GM23338 (cell line): ENCODE data around the gene UCHL1.

Source experiments
- CREB1 ChIP-seq: fragments of 250-450 bp; sonication (Bioruptor Pico); IDR thresholded peaks from 2 replicates; pipeline ENCODE4 v1.5.0; 2020; ENCODE audit warnings: low read depth, mild to moderate bottlenecking, moderate library complexity
- EZH2 ChIP-seq: fragments of 200-600 bp; sonication (generic); IDR thresholded peaks from one replicate; pipeline ENCODE4 v1.8.0; 2017; ENCODE audit warnings: antibody characterized with exemption, mild to moderate bottlenecking, low read depth; ENCODE audit not compliant: unreplicated experiment
- POLR2AphosphoS5 ChIP-seq: IDR thresholded peaks from 2 replicates; pipeline ENCODE4 v1.6.1; 2016; ENCODE audit warnings: antibody characterized with exemption, low read depth
- TF ChIP-seq, protein P1 (sequence below), 2 experiments: fragments of 200-600 bp in 1 of 2; sonication (generic) in 1 of 2; conservative IDR thresholded peaks; 2 replicates each; pipeline versions ENCODE4 v1.5.1 to v1.6.1; 2016 to 2017; ENCODE audit warnings: antibody characterized with exemption in 2 of 2, low read depth in 2 of 2, mild to moderate bottlenecking in 2 of 2, moderate library complexity in 1 of 2
- TF ChIP-seq, protein P2 (sequence below): IDR thresholded peaks from one replicate; pipeline ENCODE4 v1.6.1; 2018; ENCODE audit warnings: antibody characterized with exemption; ENCODE audit not compliant: unreplicated experiment
- TF ChIP-seq, protein P3 (sequence below): fragments of 250-450 bp; sonication (Bioruptor Pico); IDR thresholded peaks from 2 replicates; pipeline ENCODE4 v1.5.0; 2020; ENCODE audit warnings: mild to moderate bottlenecking, moderate library complexity

DNA sequence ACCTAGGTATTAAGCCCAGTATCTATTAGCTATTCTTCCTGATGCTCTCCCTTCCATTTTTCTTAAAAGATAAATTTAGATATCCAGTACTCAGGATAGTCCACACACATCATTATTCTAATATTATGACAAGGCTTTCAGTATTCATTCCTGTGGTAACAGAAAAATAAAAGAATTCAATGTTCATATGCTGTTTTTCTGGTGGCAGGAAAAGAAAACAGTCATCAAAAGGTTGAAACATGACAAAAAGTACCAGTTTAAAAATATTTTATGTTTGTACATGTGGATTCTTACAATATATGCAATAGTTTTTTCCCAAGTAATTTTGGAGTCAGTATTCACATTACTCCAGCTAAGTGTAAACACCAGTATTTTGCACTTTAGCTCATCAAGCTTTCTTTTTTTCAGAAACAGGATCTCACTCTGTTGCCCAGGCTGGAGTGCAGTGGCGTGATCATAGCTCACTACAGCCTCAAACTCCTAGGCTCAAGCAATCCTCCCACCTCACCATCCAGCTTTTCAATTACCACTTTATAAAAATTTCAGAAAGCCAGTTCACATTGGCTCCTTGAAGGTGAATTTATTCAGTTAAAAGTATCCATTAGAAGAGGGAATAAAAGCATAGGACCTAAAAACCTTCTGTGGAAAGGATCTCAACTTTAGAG is 44.6 kb upstream of the UCHL1 start:
- TF ChIP-seq, protein P1, sequence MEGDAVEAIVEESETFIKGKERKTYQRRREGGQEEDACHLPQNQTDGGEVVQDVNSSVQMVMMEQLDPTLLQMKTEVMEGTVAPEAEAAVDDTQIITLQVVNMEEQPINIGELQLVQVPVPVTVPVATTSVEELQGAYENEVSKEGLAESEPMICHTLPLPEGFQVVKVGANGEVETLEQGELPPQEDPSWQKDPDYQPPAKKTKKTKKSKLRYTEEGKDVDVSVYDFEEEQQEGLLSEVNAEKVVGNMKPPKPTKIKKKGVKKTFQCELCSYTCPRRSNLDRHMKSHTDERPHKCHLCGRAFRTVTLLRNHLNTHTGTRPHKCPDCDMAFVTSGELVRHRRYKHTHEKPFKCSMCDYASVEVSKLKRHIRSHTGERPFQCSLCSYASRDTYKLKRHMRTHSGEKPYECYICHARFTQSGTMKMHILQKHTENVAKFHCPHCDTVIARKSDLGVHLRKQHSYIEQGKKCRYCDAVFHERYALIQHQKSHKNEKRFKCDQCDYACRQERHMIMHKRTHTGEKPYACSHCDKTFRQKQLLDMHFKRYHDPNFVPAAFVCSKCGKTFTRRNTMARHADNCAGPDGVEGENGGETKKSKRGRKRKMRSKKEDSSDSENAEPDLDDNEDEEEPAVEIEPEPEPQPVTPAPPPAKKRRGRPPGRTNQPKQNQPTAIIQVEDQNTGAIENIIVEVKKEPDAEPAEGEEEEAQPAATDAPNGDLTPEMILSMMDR (conservative IDR thresholded peaks at IDR 0.05; ENCODE audit: low read depth in 2 of 2), result no peak
- TF ChIP-seq, protein P2, sequence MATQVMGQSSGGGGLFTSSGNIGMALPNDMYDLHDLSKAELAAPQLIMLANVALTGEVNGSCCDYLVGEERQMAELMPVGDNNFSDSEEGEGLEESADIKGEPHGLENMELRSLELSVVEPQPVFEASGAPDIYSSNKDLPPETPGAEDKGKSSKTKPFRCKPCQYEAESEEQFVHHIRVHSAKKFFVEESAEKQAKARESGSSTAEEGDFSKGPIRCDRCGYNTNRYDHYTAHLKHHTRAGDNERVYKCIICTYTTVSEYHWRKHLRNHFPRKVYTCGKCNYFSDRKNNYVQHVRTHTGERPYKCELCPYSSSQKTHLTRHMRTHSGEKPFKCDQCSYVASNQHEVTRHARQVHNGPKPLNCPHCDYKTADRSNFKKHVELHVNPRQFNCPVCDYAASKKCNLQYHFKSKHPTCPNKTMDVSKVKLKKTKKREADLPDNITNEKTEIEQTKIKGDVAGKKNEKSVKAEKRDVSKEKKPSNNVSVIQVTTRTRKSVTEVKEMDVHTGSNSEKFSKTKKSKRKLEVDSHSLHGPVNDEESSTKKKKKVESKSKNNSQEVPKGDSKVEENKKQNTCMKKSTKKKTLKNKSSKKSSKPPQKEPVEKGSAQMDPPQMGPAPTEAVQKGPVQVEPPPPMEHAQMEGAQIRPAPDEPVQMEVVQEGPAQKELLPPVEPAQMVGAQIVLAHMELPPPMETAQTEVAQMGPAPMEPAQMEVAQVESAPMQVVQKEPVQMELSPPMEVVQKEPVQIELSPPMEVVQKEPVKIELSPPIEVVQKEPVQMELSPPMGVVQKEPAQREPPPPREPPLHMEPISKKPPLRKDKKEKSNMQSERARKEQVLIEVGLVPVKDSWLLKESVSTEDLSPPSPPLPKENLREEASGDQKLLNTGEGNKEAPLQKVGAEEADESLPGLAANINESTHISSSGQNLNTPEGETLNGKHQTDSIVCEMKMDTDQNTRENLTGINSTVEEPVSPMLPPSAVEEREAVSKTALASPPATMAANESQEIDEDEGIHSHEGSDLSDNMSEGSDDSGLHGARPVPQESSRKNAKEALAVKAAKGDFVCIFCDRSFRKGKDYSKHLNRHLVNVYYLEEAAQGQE, result no peak
- TF ChIP-seq POLR2AphosphoS5, result no peak
- TF ChIP-seq EZH2, result no peak
- no peak for TF ChIP-seq CREB1
- TF ChIP-seq, protein P3, sequence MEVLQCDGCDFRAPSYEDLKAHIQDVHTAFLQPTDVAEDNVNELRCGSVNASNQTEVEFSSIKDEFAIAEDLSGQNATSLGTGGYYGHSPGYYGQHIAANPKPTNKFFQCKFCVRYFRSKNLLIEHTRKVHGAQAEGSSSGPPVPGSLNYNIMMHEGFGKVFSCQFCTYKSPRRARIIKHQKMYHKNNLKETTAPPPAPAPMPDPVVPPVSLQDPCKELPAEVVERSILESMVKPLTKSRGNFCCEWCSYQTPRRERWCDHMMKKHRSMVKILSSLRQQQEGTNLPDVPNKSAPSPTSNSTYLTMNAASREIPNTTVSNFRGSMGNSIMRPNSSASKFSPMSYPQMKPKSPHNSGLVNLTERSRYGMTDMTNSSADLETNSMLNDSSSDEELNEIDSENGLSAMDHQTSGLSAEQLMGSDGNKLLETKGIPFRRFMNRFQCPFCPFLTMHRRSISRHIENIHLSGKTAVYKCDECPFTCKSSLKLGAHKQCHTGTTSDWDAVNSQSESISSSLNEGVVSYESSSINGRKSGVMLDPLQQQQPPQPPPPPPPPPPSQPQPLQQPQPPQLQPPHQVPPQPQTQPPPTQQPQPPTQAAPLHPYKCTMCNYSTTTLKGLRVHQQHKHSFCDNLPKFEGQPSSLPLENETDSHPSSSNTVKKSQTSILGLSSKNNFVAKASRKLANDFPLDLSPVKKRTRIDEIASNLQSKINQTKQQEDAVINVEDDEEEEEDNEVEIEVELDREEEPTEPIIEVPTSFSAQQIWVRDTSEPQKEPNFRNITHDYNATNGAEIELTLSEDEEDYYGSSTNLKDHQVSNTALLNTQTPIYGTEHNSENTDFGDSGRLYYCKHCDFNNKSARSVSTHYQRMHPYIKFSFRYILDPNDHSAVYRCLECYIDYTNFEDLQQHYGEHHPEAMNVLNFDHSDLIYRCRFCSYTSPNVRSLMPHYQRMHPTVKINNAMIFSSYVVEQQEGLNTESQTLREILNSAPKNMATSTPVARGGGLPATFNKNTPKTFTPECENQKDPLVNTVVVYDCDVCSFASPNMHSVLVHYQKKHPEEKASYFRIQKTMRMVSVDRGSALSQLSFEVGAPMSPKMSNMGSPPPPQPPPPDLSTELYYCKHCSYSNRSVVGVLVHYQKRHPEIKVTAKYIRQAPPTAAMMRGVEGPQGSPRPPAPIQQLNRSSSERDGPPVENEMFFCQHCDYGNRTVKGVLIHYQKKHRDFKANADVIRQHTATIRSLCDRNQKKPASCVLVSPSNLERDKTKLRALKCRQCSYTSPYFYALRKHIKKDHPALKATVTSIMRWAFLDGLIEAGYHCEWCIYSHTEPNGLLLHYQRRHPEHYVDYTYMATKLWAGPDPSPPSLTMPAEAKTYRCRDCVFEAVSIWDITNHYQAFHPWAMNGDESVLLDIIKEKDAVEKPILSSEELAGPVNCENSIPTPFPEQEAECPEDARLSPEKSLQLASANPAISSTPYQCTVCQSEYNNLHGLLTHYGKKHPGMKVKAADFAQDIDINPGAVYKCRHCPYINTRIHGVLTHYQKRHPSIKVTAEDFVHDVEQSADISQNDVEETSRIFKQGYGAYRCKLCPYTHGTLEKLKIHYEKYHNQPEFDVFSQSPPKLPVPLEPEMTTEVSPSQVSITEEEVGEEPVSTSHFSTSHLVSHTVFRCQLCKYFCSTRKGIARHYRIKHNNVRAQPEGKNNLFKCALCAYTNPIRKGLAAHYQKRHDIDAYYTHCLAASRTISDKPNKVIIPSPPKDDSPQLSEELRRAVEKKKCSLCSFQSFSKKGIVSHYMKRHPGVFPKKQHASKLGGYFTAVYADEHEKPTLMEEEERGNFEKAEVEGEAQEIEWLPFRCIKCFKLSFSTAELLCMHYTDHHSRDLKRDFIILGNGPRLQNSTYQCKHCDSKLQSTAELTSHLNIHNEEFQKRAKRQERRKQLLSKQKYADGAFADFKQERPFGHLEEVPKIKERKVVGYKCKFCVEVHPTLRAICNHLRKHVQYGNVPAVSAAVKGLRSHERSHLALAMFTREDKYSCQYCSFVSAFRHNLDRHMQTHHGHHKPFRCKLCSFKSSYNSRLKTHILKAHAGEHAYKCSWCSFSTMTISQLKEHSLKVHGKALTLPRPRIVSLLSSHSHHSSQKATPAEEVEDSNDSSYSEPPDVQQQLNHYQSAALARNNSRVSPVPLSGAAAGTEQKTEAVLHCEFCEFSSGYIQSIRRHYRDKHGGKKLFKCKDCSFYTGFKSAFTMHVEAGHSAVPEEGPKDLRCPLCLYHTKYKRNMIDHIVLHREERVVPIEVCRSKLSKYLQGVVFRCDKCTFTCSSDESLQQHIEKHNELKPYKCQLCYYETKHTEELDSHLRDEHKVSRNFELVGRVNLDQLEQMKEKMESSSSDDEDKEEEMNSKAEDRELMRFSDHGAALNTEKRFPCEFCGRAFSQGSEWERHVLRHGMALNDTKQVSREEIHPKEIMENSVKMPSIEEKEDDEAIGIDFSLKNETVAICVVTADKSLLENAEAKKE, result no peak
